Loucy (cell line): ENCODE results near the gene SEC63.

Experiments
- CTCF ChIP-seq: fragments of 200-600 bp; sonication (generic); conservative IDR thresholded peaks from 2 replicates; pipeline ENCODE4 v1.5.1; 2014; ENCODE audit warnings: mild to moderate bottlenecking, antibody characterized with exemption, low read length
- EZH2phosphoT487 ChIP-seq: fragments of 200-600 bp; IDR thresholded peaks from 2 replicates; pipeline ENCODE4 v1.6.1; 2018; ENCODE audit warnings: antibody characterized with exemption, mild to moderate bottlenecking, moderate library complexity, borderline replicate concordance

GRCh38 chr6:107849325-107849724, 108.7 kb downstream of the SEC63 start:
- TF ChIP-seq CTCF: no peak
- no peak for TF ChIP-seq EZH2phosphoT487
